Measurements from ENCODE around the gene SETD1B.
"Not testable (repeated sequence)": the region's sequence is repeated elsewhere in the genome, so short reads cannot be mapped to it uniquely, and the experiment has no call there.

SETD1B gene

GRCh38 chr12:121849665-121850064 is 45.9 kb downstream of the SETD1B start:
- no peak for DNase-seq

DNA sequence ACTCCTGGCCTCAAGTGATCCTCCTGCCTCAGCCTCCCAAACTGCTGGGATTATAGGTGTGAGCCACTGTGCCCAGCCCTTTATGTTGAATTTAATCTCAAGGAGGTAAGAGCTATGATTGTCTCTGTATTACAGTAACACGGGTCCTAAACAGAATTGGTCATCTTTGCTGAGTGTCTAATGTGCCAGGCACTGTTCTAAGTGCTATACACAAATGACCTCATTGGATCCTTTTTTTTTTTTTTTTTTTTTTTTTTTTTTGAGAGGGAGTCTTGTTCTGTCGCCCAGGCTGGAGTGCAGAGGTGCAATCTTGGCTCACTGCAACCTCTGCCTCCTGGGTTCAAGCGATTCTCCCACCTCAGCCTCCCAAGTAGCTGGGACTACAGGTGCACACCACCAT is 48.6 kb downstream of the SETD1B start:
- DNase-seq: not testable (repeated sequence)

DNA sequence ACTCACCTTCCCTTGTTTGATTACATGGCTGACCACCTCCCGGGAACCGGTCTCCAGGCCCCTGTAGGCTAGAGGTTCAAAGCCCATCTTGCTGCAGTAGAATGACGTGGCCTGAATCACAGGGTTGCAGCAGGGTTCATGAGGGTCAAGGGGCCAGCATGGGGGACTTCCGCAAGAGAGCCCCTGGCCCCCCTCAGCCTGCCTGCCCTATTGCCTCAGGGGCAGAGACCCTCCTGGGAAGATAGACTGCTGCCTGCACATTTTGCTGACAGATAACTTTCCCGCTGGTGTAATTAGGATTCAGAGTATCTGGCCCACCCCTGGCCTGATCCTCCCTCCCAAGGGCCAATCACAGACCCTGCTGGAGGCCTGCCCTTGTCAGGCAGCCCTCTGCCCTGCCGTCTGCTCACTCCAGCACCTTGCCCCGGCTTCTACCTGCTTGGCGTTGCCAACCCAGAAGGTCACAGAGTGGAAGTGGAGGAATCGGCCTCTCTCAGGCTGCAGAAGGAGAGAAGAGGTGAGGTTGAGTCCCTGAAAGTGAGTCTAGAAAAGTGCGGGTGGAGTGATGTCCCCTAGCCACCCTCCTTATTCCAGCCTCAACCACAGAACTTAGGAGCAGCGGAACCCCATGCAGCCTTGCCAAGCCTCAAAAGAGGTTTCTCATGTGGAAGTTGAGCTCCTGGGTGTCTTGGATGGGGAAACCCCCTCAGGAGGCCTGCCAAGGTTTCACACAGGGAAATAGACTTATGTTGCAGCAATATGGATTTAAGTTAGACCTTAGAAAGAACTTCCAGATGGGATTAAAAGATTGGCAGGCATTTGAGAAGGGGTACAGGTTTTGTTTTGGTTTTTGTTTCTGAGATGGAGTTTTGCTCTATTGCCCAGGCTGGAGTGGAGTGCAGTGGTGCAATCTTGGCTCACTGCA is 53.8 kb downstream of the SETD1B start:
- no peak for DNase-seq

GRCh38 chr12:121858318-121858661 is 54.5 kb downstream of the SETD1B start:
- no peak for DNase-seq

DNA sequence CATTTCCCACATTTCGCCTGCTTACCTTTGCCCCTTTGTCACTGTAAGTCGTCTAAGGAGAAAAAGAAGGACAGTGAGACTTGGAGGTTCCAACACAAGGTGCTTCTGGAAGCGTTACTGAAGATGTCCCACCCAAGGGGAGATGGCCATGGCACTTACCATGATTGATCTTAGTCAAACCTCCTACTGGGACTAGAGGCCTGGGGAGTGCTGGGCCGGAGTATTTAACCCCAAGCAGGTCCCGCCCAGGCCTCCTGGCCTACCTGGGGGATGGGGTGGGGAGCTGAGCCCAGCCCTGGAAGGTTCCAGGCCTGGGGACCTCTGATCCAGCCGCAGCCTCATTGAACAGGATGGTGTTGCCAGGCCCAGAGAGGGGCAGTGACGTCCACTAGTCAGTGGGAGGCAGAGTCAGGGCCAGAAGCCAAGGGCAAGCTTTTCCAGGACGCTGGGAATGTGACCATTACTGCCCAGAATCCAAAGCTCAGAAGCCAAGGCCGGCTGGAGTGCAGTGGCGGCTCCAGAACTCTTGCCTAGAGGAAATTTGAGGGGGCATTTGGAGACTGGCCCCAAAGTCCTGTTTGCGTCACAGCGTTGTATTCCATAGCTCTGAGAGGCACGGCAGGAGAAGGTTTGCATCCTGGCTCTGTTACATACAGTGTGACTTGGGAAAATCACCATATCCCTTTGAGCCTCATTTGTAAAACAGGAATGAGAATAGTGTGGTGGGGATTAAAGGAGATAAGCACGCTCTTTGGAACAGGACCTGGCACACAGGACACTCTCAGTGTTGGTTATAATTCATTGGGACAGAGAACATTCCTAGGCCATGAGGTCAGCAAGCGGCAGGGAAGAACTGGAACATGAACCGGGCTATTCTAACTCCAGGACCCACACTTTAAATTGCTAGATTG is 55.1 kb downstream of the SETD1B start, which contains the start of gene HPD:
Gene HPD (minus strand): TSS at position 198 of the 911 bp plus-strand sequence. CDS start 36 bp downstream, at position 162.
- peak in 21 of 56 donors; percentile 1 to 42 (median 9) for DNase-seq

GRCh38 chr12:121860257-121860656 is 56.4 kb downstream of the SETD1B start:
- DNase-seq: no peak

GRCh38 chr12:121860699-121861098 is 56.9 kb downstream of the SETD1B start:
- not testable (repeated sequence) for DNase-seq

- DNase-seq: no peak
Measured at GRCh38 chr12:121861636-121862254, 57.9 kb downstream of the SETD1B start.

- DNase-seq: no peak
Measured at GRCh38 chr12:121866331-121866730, 62.5 kb downstream of the SETD1B start.

DNA sequence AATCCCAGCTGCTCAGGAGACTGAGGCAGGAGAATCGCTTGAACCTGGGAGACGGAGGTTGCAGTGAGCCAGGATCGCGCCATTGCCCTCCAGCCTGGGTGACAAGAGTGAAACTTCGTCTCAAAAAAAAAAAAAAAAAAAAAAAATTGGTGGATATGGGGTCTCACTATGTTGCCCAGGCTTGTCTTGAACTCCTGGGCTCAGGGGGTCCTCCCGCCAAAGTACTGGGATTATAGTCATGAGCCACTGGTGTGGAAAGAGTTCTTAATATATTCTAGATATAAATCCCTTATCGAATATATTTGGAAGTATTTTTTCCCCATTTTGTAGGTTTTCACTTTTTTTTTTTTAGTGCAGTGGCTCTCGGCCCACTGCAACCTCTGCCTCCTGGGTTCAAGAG is 65.4 kb downstream of the SETD1B start:
- not testable (repeated sequence) for DNase-seq

DNA sequence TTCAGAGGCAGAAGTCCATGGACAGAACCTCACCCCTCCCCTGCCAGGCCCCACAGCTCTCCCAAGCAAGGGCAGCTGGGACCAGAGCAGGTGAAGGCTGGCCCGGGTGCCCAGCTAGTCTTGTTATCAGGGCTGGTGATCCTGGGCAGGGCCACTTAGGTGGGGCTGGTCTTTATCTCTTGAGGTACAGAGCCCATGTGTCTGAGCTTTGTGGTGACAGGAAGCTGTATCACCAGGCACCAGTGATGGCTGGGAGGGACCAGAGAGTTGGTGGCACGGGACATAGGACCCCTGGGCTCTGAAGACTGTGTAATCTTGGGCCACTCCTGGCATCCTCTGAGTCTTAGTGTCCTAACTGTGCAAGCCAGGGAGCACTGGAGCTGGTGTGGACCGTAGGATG is 67.7 kb downstream of the SETD1B start:
- no peak for DNase-seq

- DNase-seq: peak in 14 of 56 donors; percentile 1 to 48 (median 6)
Measured at GRCh38 chr12:121872546-121873215, 68.9 kb downstream of the SETD1B start.

DNA sequence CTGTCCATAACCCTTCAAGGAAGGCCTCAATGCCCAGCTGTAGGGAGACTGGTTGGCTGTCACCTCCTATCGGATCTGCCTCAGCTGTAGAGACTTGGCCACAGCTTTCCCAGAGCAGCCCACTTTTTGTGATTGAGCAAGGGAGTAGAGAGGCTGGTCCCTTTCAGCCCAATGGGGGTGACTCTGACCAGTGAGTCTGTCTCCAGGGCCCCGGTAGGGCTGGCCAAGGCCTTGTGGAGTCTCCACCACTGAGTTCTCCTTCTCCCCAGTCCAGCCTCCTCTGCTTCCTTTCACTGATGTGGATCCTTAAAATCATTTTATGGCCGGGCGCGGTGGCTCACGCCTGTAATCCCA is 69.4 kb downstream of the SETD1B start:
- no peak for DNase-seq

DNA sequence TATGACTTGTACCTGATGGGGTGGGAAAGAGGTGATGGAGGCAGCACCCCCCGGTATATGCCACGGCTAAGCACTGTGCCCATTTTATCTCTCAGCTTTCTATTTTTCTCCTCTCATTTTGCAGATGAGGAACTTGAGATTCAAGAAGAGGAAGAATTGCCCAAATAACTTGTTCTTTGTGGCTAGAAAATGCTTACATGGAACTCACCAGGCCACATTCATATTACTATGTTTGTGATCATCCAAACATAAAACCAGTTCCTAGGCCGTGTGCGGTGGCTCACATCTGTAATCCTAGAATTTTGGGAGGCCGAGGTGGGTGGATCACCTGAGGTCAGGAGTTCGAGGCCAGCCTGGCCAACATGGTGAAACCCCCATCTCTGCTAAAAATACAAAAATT is 70.3 kb downstream of the SETD1B start:
- no peak for DNase-seq

DNA sequence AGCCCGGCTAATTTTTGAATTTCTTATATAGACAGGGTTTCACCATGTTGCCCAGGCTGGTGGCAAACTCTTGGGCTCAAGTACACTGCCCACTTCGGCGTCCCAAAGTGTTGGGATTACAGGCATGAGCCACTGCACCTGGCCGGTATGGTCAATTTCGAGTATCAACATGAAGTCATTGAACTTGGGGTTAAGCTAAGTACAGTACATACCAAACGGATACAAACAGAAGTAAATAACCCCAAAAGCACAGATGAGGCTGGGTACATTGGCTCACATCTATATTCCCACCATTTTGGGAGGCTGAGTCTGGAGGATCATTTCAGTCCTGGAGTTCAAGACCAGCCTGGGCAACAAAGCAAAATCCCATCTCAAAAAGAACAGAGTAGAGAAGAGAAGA is 71.8 kb downstream of the SETD1B start:
- no peak for DNase-seq

DNA sequence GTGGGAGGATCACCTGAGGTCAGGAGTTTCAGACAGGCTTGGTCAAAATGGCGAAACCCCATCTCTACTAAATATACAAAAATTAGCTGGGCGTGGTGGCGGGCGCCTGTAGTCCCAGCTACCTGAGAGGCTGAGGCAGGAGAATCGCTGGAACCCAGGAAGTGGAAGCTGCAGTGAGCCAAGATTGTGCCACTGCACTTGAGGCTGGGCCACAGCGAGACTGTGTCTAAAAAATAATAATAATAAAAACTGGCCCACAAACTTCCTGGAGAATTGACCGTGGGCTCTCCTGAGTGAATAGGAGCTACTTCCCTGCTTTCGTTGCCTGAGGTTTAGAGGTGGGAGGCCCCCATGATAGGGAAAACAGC is 72.3 kb downstream of the SETD1B start:
- DNase-seq: not testable (repeated sequence)
